ENCODE measurements around the gene IFITM5.
"Not testable (repeated sequence)": the region's sequence is repeated elsewhere in the genome, so short reads cannot be mapped to it uniquely, and the experiment has no call there.

- not testable (repeated sequence) for TF ChIP-seq CTCF (conservative IDR thresholded peaks at IDR 0.05; ENCODE audit: low read depth, low read length); SMC3 (IDR thresholded peaks at IDR 0.05; ENCODE audit: low read depth, low read length); RAD21 (IDR thresholded peaks at IDR 0.05; ENCODE audit: low read length); RFX5 (IDR thresholded peaks at IDR 0.05; ENCODE audit: low read depth, low read length); POLR2A (IDR thresholded peaks at IDR 0.05; ENCODE audit: low read depth, low read length); ELK1 (IDR thresholded peaks at IDR 0.05; ENCODE audit: borderline replicate concordance, low read depth, low read length); CHD1 (IDR thresholded peaks at IDR 0.05; ENCODE audit: low read depth, low read length); BHLHE40 (IDR thresholded peaks at IDR 0.05; ENCODE audit: low read depth, low read length)
Observed at GRCh38 chr11:309979-310572, 10.8 kb upstream of the IFITM5 start.
